ENCODE data around the gene METTL17.
"Not testable (repeated sequence)": the region's sequence is repeated elsewhere in the genome, so short reads cannot be mapped to it uniquely, and the experiment has no call there.

The METTL17 gene

GRCh38 chr14:20997115-20997514 is 7.3 kb downstream of the METTL17 start:
- no peak for DNase-seq

- no peak for DNase-seq
Observed at GRCh38 chr14:20997564-20997963, 7.8 kb downstream of the METTL17 start.

- no peak for DNase-seq
Observed at GRCh38 chr14:20998139-20998538, 8.4 kb downstream of the METTL17 start.

GRCh38 chr14:20998674-20999366 is 9.0 kb downstream of the METTL17 start, which contains the start of gene SLC39A2:
Gene SLC39A2 (plus strand): TSS chr14:20999293. CDS start chr14:20999447, 154 bp downstream.
- no peak for DNase-seq

- DNase-seq = no peak
Observed at GRCh38 chr14:20999591-20999990, 9.8 kb downstream of the METTL17 start.

- DNase-seq = no peak
Observed at GRCh38 chr14:21001218-21001617, 11.4 kb downstream of the METTL17 start.

- DNase-seq = no peak
Observed at GRCh38 chr14:21003788-21004346, 14.1 kb downstream of the METTL17 start.

- not testable (repeated sequence) for DNase-seq
Observed at GRCh38 chr14:21009721-21010120, 19.9 kb downstream of the METTL17 start.

GRCh38 chr14:21011136-21011535 is 21.4 kb downstream of the METTL17 start:
- no peak for DNase-seq

GRCh38 chr14:21014761-21015190 is 25.0 kb downstream of the METTL17 start:
- DNase-seq = no peak

GRCh38 chr14:21015312-21015711 is 25.5 kb downstream of the METTL17 start:
- DNase-seq = no peak

GRCh38 chr14:21016413-21017190 is 26.8 kb downstream of the METTL17 start:
- DNase-seq = no peak

- no peak for DNase-seq
Observed at GRCh38 chr14:21017528-21018245, 27.9 kb downstream of the METTL17 start.

GRCh38 chr14:21018286-21018685 is 28.5 kb downstream of the METTL17 start:
- DNase-seq = no peak

GRCh38 chr14:21018781-21019180 is 29.0 kb downstream of the METTL17 start:
- no peak for DNase-seq

- DNase-seq = no peak
Observed at GRCh38 chr14:21019366-21019765, 29.6 kb downstream of the METTL17 start.

- DNase-seq = no peak
Observed at GRCh38 chr14:21020977-21021545, 31.3 kb downstream of the METTL17 start.

GRCh38 chr14:21022686-21023085 is 32.9 kb downstream of the METTL17 start:
- no peak for DNase-seq

- no peak for DNase-seq
Observed at GRCh38 chr14:21023174-21023573, 33.4 kb downstream of the METTL17 start.

- DNase-seq = no peak
Observed at GRCh38 chr14:21023817-21024584, 34.2 kb downstream of the METTL17 start.

- no peak for DNase-seq
Observed at GRCh38 chr14:21024585-21025370, 35.0 kb downstream of the METTL17 start, which contains the start of gene NDRG2. Gene NDRG2 (minus strand): TSS chr14:21025061. CDS start chr14:21023315, 1,746 bp downstream.
